HepG2 (cell line): Measurements from ENCODE around the gene TIMM10. TPM values are rescaled to one million over a fixed set of nuclear protein-coding genes. Genes with fewer than 3 reads are reported as not detected.

Experiments
- ATAC-seq: fragments of 200-7000 bp; cut with Tn5 transposase; 3 replicates; pipeline ENCODE4 v1.9.1; 2020; ENCODE audit warnings: mild to moderate bottlenecking, moderate library complexity
- BruUV-seq: library from RNA; stranded (reverse); fragments of 400-500 nt; replicated peaks from 2 replicates; lab custom pipeline; 2021; lab: Mats Ljungman, UMichigan
- CTCF ChIA-PET: fragments of 300-600 bp; formaldehyde crosslinking; extraction: SDS; loops from one replicate; lab custom pipeline; 2021; ENCODE audit warnings: low total read pairs, inconsistent platforms, low intra/inter-chr PET ratio; lab: Yijun Ruan, JAX
- POLR2A ChIA-PET: fragments of 350-600 bp; sonication (Branson Sonifier 250); formaldehyde crosslinking; loops from one replicate; lab custom pipeline; 2020; ENCODE audit warnings: antibody characterized with exemption, inconsistent platforms; lab: Yijun Ruan, JAX
- DNase-seq: peaks from one replicate; pipeline ENCODE4 v3.0.0-alpha.2; 2015; ENCODE audit warnings: low spot score
- FAIRE-seq: peaks from 3 replicates; lab custom pipeline; 2011; peaks lifted over from hg19 to GRCh38; lab: Jason Lieb, UNC
- H2AFZ ChIP-seq: one replicate; pipeline ENCODE4 v1.6.1; 2011; ENCODE audit warnings: low read length, inconsistent platforms
- H3K27ac ChIP-seq: fragments of 300-600 bp; 3 replicates; pipeline ENCODE4 v1.8.0; 2011; ENCODE audit warnings: mixed run types, mild to moderate bottlenecking, mixed read lengths, low read length, inconsistent platforms; ENCODE audit not compliant: insufficient read depth; ENCODE audit errors: extremely low read length
- H3K27me3 ChIP-seq, 2 experiments: fragments of 200-600 bp in 1 of 2; 2 replicates in 1 of 2; 3 replicates in 1 of 2; pipeline versions ENCODE4 v1.6.0 to v1.8.0; 2011; ENCODE audit warnings: low read length in 2 of 2, mild to moderate bottlenecking in 2 of 2, moderate library complexity in 2 of 2, inconsistent platforms in 1 of 2; ENCODE audit not compliant: insufficient read depth in 2 of 2, control insufficient read depth in 1 of 2
- H3K36me3 ChIP-seq, 2 experiments: fragments of 200-600 bp in 1 of 2; replicated peaks in 1 of 2; 2 replicates in 1 of 2; 3 replicates in 1 of 2; pipeline versions ENCODE4 v1.5.1 to v1.8.0; 2011; ENCODE audit warnings: low read length in 2 of 2, inconsistent platforms in 1 of 2; ENCODE audit not compliant: insufficient read depth in 2 of 2, control insufficient read depth in 1 of 2
- H3K4me1 ChIP-seq: 2 replicates; pipeline ENCODE4 v1.5.1; 2012; ENCODE audit warnings: low read length, inconsistent platforms; ENCODE audit not compliant: insufficient read depth
- H3K4me2 ChIP-seq: 2 replicates; pipeline ENCODE4 v1.6.0; 2011; ENCODE audit warnings: low read depth, low read length, inconsistent platforms
- H3K4me3 ChIP-seq, 3 experiments: fragments of 200-600 bp in 1 of 3; sonication (generic), shearing (Covaris generic) in 1 of 3; replicated peaks in 1 of 3; 2 replicates each; pipeline ENCODE4 v1.5.1; 2011 to 2016; ENCODE audit warnings: low read length in 3 of 3, inconsistent platforms in 2 of 3, low read depth in 2 of 3, mild to moderate bottlenecking in 2 of 3, control low read depth in 1 of 3, mixed read lengths in 1 of 3; ENCODE audit not compliant: insufficient read depth in 1 of 3
- H3K79me2 ChIP-seq: one replicate; pipeline ENCODE4 v1.6.1; 2011; ENCODE audit warnings: low read length, inconsistent platforms; ENCODE audit not compliant: insufficient read depth
- H3K9ac ChIP-seq: 2 replicates; pipeline ENCODE4 v1.6.0; 2011; ENCODE audit warnings: mild to moderate bottlenecking, low read depth, low read length, inconsistent platforms; ENCODE audit not compliant: insufficient read depth
- H3K9me3 ChIP-seq: 2 replicates; pipeline ENCODE4 v1.5.1; 2012; ENCODE audit warnings: mild to moderate bottlenecking, low read length
- H4K20me1 ChIP-seq: 2 replicates; pipeline ENCODE4 v1.6.0; 2011; ENCODE audit warnings: inconsistent platforms, mild to moderate bottlenecking, low read length, moderate library complexity; ENCODE audit not compliant: insufficient read depth
- CAMTA2 ChIP-seq: sonication (generic); formaldehyde crosslinking; IDR thresholded peaks from 2 replicates; pipeline ENCODE4 v1.4.0; 2020; ENCODE audit warnings: mild to moderate bottlenecking, missing genetic modification reagents, borderline replicate concordance
- MTA3 ChIP-seq: sonication (generic); formaldehyde crosslinking; IDR thresholded peaks from 2 replicates; pipeline ENCODE4 v1.4.0; 2020; ENCODE audit warnings: missing genetic modification reagents
- SP1 ChIP-seq, 2 experiments: fragments of 450-650 bp in 1 of 2; sonication (generic) in 1 of 2; formaldehyde crosslinking in 1 of 2; IDR thresholded peaks; 2 replicates each; pipeline versions ENCODE4 v1.4.0 to v1.6.1; 2016 to 2020; ENCODE audit warnings: missing genetic modification reagents in 1 of 2
- SRSF1 ChIP-seq: fragments of 200-400 bp; formaldehyde crosslinking; optimal IDR thresholded peaks from 2 replicates; pipeline ENCODE3; 2017; ENCODE audit warnings: mild to moderate bottlenecking, low read depth, low read length, moderate library complexity
- TCF7 ChIP-seq: sonication (generic); IDR thresholded peaks from 2 replicates; pipeline ENCODE4 v1.6.1; 2016; ENCODE audit warnings: antibody characterized with exemption, low read depth
- ZBTB7A ChIP-seq: sonication (generic); formaldehyde crosslinking; IDR thresholded peaks from 2 replicates; pipeline ENCODE4 v1.8.0; 2022; ENCODE audit warnings: mild to moderate bottlenecking, missing genetic modification reagents
- ZNF263 ChIP-seq: sonication (generic); formaldehyde crosslinking; IDR thresholded peaks from 2 replicates; pipeline ENCODE4 v1.4.0; 2020; ENCODE audit warnings: missing genetic modification reagents
- ZNF446 ChIP-seq: sonication (generic); formaldehyde crosslinking; IDR thresholded peaks from 2 replicates; pipeline ENCODE4 v1.5.0; 2020; ENCODE audit warnings: mild to moderate bottlenecking, missing genetic modification reagents
- WGBS: methylation state at CpG from one replicate; pipeline ENCODE4 v1.1.6; 2017; ENCODE audit warnings: low lambda C conversion rate; 5-methylcytosine and 5-hydroxymethylcytosine counted together
- in situ Hi-C: cut with HindIII; loops from 2 replicates; pipeline ENCODE4 v1.10.0; 2017; ENCODE audit warnings: low pct_unique_long_range_greater_than_20kb; ENCODE audit not compliant: extremely low pct_ligation_motif_present
- intact Hi-C: fragments of 100-400 bp; cut with micrococcal nuclease; formaldehyde crosslinking; loops from one replicate; pipeline ENCODE4 v1.10.0; 2022; ENCODE audit not compliant: unreplicated experiment
- polyA plus RNA-seq, 8 experiments: library from polyadenylated mRNA; depleted of rRNA in 3 of 8; stranded (reverse) in 7 of 8; unstranded in 1 of 8; fragments of >200 nt; fragmentation: Illumina TruSeq in 4 of 8; extraction: Trizol in 4 of 8; gene quantifications; 2 replicates each; pipeline versions ENCODE4 v1.2.1 to v1.2.3, GENCODE V29; 2011 to 2016; ENCODE audit warnings: low read depth in 4 of 8, missing spikeins in 1 of 8, mixed read lengths in 1 of 8; ENCODE audit not compliant: insufficient read depth in 1 of 8
- total RNA-seq, 5 experiments: library from RNA; depleted of rRNA; stranded (reverse); fragments of >200 nt; fragmentation: Illumina TruSeq; extraction: Trizol; gene quantifications; 2 replicates each; pipeline ENCODE4 v1.2.3, GENCODE V29; 2016; ENCODE audit warnings: low read depth in 1 of 5
- TF ChIP-seq, protein P1 (sequence below): sonication (generic); formaldehyde crosslinking; IDR thresholded peaks from 2 replicates; pipeline ENCODE4 v1.5.1; 2020; ENCODE audit warnings: missing genetic modification reagents, mild to moderate bottlenecking, borderline replicate concordance
- TF ChIP-seq, protein P2 (sequence below): sonication (generic); formaldehyde crosslinking; IDR thresholded peaks from 2 replicates; pipeline ENCODE4 v1.4.0; 2020; ENCODE audit warnings: missing genetic modification reagents
- TF ChIP-seq, protein P3 (sequence below): sonication (generic); formaldehyde crosslinking; IDR thresholded peaks from 2 replicates; pipeline ENCODE4 v1.4.0; 2020; ENCODE audit warnings: mild to moderate bottlenecking, missing genetic modification reagents
- TF ChIP-seq, protein P4 (sequence below): sonication (generic); formaldehyde crosslinking; IDR thresholded peaks from 2 replicates; pipeline ENCODE4 v1.9.0; 2021; ENCODE audit warnings: missing genetic modification reagents, borderline replicate concordance

Gene TIMM10
- total and polyA plus RNA-seq, 2 of the 13 experiments (the other 11 are each of a cell fraction or from before 2014, with no cell fraction given) = 67.8 to 82.2 TPM

DNA sequence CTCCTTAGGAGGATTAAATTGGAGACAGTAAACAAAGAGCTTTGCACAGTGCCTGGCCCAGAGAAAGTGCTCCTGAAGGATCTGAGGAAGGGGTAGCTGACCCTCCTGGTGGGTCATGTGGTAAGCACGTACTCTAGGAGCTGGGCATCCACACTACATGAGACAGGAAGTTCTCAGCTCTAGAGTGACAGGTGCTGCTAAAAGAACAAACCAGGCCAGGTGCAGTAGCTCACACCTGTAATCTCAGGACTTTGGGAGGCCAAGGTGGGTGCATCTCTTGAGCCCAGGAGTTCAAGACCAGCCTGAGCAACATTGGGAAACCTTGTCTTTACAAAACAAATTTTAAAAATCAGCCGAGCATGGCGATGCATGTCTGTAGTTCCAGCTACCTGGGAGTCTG, 28.2 kb downstream of the TIMM10 start:
- WGBS = 66% methylated on average over 3 of the region's 3 CpGs
- intact Hi-C loops = no loop called here
- peaks cover 14 to 54% of the 10 kb centered on the region in 2 experiments; a peak in 4 of 5 replicates for H3K36me3 ChIP-seq
- H3K27me3 ChIP-seq = no peaks in the 10 kb centered on the region
- FAIRE-seq (no peak), DNase-seq (no peak), ATAC-seq (no peak)
- 0 out of 2 replicates have a peak overlapping the region, but pooled peaks have one; percentile 14 for H3K4me2 ChIP-seq
- peaks cover 50% of the 10 kb centered on the region for H3K79me2 ChIP-seq
- H3K27ac ChIP-seq = peak overlapping the region; percentile 55
- H2AFZ ChIP-seq = no peak overlapping the region
- H3K4me3 ChIP-seq = no peak overlapping the region
- H3K9ac ChIP-seq = no peak overlapping the region
- in situ Hi-C loops = no loop called here
- no peak for TF ChIP-seq SP1 (IDR thresholded peaks at IDR 0.05)
- TF ChIP-seq SP1 (CRISPR knock-in tag; IDR thresholded peaks at IDR 0.05) = no peak
- TF ChIP-seq, protein P1, sequence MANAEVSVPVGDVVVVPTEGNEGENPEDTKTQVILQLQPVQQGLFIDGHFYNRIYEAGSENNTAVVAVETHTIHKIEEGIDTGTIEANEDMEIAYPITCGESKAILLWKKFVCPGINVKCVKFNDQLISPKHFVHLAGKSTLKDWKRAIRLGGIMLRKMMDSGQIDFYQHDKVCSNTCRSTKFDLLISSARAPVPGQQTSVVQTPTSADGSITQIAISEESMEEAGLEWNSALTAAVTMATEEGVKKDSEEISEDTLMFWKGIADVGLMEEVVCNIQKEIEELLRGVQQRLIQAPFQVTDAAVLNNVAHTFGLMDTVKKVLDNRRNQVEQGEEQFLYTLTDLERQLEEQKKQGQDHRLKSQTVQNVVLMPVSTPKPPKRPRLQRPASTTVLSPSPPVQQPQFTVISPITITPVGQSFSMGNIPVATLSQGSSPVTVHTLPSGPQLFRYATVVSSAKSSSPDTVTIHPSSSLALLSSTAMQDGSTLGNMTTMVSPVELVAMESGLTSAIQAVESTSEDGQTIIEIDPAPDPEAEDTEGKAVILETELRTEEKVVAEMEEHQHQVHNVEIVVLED = no peak
- TF ChIP-seq, protein P2, sequence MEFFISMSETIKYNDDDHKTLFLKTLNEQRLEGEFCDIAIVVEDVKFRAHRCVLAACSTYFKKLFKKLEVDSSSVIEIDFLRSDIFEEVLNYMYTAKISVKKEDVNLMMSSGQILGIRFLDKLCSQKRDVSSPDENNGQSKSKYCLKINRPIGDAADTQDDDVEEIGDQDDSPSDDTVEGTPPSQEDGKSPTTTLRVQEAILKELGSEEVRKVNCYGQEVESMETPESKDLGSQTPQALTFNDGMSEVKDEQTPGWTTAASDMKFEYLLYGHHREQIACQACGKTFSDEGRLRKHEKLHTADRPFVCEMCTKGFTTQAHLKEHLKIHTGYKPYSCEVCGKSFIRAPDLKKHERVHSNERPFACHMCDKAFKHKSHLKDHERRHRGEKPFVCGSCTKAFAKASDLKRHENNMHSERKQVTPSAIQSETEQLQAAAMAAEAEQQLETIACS (CRISPR knock-in tag) = no peak
- TF ChIP-seq ZBTB7A (CRISPR knock-in tag) = no peak
- no peak for TF ChIP-seq CAMTA2 (CRISPR knock-in tag)
- no peak for TF ChIP-seq SRSF1
- TF ChIP-seq ZNF446 (CRISPR knock-in tag) = no peak
- TF ChIP-seq, protein P3, sequence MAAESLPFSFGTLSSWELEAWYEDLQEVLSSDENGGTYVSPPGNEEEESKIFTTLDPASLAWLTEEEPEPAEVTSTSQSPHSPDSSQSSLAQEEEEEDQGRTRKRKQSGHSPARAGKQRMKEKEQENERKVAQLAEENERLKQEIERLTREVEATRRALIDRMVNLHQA (CRISPR knock-in tag) = no peak
- TF ChIP-seq TCF7 = no peak
- no peak for TF ChIP-seq MTA3
- TF ChIP-seq, protein P4, sequence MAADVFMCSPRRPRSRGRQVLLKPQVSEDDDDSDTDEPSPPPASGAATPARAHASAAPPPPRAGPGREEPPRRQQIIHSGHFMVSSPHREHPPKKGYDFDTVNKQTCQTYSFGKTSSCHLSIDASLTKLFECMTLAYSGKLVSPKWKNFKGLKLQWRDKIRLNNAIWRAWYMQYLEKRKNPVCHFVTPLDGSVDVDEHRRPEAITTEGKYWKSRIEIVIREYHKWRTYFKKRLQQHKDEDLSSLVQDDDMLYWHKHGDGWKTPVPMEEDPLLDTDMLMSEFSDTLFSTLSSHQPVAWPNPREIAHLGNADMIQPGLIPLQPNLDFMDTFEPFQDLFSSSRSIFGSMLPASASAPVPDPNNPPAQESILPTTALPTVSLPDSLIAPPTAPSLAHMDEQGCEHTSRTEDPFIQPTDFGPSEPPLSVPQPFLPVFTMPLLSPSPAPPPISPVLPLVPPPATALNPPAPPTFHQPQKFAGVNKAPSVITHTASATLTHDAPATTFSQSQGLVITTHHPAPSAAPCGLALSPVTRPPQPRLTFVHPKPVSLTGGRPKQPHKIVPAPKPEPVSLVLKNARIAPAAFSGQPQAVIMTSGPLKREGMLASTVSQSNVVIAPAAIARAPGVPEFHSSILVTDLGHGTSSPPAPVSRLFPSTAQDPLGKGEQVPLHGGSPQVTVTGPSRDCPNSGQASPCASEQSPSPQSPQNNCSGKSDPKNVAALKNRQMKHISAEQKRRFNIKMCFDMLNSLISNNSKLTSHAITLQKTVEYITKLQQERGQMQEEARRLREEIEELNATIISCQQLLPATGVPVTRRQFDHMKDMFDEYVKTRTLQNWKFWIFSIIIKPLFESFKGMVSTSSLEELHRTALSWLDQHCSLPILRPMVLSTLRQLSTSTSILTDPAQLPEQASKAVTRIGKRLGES (CRISPR knock-in tag) = no peak
- no peak for TF ChIP-seq ZNF263
- peaks cover 98% of the 10 kb centered on the region for H3K4me1 ChIP-seq
- CTCF ChIA-PET = interaction anchor here (1.2 kb wide), 1 partner anchor 12 kb away, joined by 4 read pairs; the partner anchor contains the start of gene SLC43A1
- peaks cover 13% of the 10 kb centered on the region for H4K20me1 ChIP-seq
- H3K9me3 ChIP-seq = no peaks in the 10 kb centered on the region
- BruUV-seq = no TSS peak
- POLR2A ChIA-PET = interaction anchor here (0.6 to 9.7 kb wide), 5 partner anchors 9 to 252 kb away, joined by 3 to 111 read pairs (median 3); partner anchors contain the start of gene SLC43A1
